HepG2 (cell line): Measurements from ENCODE around the gene THRSP. TPM values are rescaled to one million over a fixed set of nuclear protein-coding genes. Genes with fewer than 3 reads are reported as not detected.

ENCODE experiments used
- ZNF484 ChIP-seq: sonication (generic); formaldehyde crosslinking; IDR thresholded peaks from 2 replicates; pipeline ENCODE4 v1.5.1; 2020; ENCODE audit warnings: mild to moderate bottlenecking, low read depth, missing genetic modification reagents, borderline replicate concordance
- polyA plus RNA-seq, 8 experiments: library from polyadenylated mRNA; depleted of rRNA in 3 of 8; stranded (reverse) in 7 of 8; unstranded in 1 of 8; fragments of >200 nt; fragmentation: Illumina TruSeq in 4 of 8; extraction: Trizol in 4 of 8; gene quantifications; 2 replicates each; pipeline versions ENCODE4 v1.2.1 to v1.2.3, GENCODE V29; 2011 to 2016; ENCODE audit warnings: low read depth in 4 of 8, missing spikeins in 1 of 8, mixed read lengths in 1 of 8; ENCODE audit not compliant: insufficient read depth in 1 of 8
- total RNA-seq, 5 experiments: library from RNA; depleted of rRNA; stranded (reverse); fragments of >200 nt; fragmentation: Illumina TruSeq; extraction: Trizol; gene quantifications; 2 replicates each; pipeline ENCODE4 v1.2.3, GENCODE V29; 2016; ENCODE audit warnings: low read depth in 1 of 5

Gene THRSP
- total and polyA plus RNA-seq, 2 of the 13 experiments (the other 11 are each of a cell fraction or from before 2014, with no cell fraction given) = 0.13 to 0.58 TPM

DNA sequence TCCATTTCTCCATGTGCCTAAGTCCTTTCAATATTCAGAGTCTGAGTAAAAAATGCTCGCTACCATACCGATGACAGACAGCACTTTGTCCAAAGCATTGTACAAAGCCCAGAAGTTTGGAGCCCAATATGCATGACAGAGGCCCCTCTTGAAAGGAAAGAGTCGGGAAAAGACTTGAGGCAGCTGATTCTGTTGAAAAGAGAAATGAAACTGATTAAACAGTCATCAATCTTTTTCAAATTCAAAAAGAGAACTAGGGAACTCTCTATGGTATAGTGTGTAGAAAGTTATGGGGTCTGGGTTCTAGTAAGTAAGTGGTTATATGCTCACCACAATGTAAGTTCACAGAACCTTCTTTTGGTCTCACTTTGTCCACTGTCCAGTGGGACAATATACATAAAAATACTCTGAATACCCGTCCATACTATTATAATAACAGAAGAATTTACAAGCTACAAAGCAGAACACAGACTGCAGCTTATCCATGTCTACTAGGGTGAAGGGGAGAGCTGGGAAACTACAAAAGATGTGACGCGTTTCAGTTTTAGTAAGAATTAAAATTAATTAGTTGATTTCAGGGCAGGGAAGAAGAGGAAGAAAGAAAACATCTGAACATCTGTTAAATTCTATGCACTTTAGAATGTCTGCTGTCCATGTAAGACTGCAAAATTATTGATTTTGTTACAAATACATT, 49.1 kb downstream of the THRSP start (continued):
- TF ChIP-seq ZNF484 = no peak

Other genes starting within 250 kb of the THRSP start
- 33.1 and 47.7 TPM in 2 replicates for gene RSF1, start 243.1 kb upstream of the THRSP start, total RNA-seq (2016; rRNA removed; fragmentation: Illumina TruSeq; extraction: Trizol)
- 6.3 and 15.5 TPM in 2 replicates for gene RSF1, start 243.1 kb upstream of the THRSP start, polyA plus RNA-seq (2011; rRNA removed)
- gene AAMDC, start 242.7 kb upstream of the THRSP start, total RNA-seq (2016; rRNA removed; fragmentation: Illumina TruSeq; extraction: Trizol) = 35.6 and 49.5 TPM in 2 replicates
- 16.7 and 18.1 TPM in 2 replicates for gene AAMDC, start 242.7 kb upstream of the THRSP start, polyA plus RNA-seq (2011; rRNA removed)
- 29.6 and 37.3 TPM in 2 replicates for gene INTS4, start 69.2 kb upstream of the THRSP start, total RNA-seq (2016; rRNA removed; fragmentation: Illumina TruSeq; extraction: Trizol)
- 44.8 and 59.2 TPM in 2 replicates for gene INTS4, start 69.2 kb upstream of the THRSP start, polyA plus RNA-seq (2011; rRNA removed)
- 10.3 and 15.3 TPM in 2 replicates for gene KCTD14, start 40.6 kb upstream of the THRSP start, total RNA-seq (2016; rRNA removed; fragmentation: Illumina TruSeq; extraction: Trizol)
- gene KCTD14, start 40.6 kb upstream of the THRSP start, polyA plus RNA-seq (2011; rRNA removed) = 12.6 and 15.6 TPM in 2 replicates
- 312 and 363 TPM in 2 replicates for gene NDUFC2, start 16.0 kb downstream of the THRSP start, total RNA-seq (2016; rRNA removed; fragmentation: Illumina TruSeq; extraction: Trizol)
- 220 and 256 TPM in 2 replicates for gene NDUFC2, start 16.0 kb downstream of the THRSP start, polyA plus RNA-seq (2011; rRNA removed)
- 50.0 and 88.0 TPM in 2 replicates for gene ALG8, start 75.8 kb downstream of the THRSP start, total RNA-seq (2016; rRNA removed; fragmentation: Illumina TruSeq; extraction: Trizol)
- 53.5 and 75.8 TPM in 2 replicates for gene ALG8, start 75.8 kb downstream of the THRSP start, polyA plus RNA-seq (2011; rRNA removed)
- 3.1 and 3.9 TPM in 2 replicates for gene KCTD21, start 124.8 kb downstream of the THRSP start, total RNA-seq (2016; rRNA removed; fragmentation: Illumina TruSeq; extraction: Trizol)
- gene KCTD21, start 124.8 kb downstream of the THRSP start, polyA plus RNA-seq (2011; rRNA removed) = 13.2 and 13.5 TPM in 2 replicates
- gene USP35, start 125.1 kb downstream of the THRSP start, total RNA-seq (2016; rRNA removed; fragmentation: Illumina TruSeq; extraction: Trizol) = 1.8 and 4.6 TPM in 2 replicates
- 7.7 and 11.1 TPM in 2 replicates for gene USP35, start 125.1 kb downstream of the THRSP start, polyA plus RNA-seq (2011; rRNA removed)